ENCODE measurements around the gene SNX5. TPM values are rescaled to one million over a fixed set of nuclear protein-coding genes. Genes with fewer than 3 reads are reported as not detected.

SNX5 gene
- total RNA-seq, 1 donor from 2014 or later = 40.9 TPM

Other genes starting within 250 kb of the SNX5 start
- 7.8 and 7.9 TPM in 2 replicates for gene MGME1, start 224 bp upstream of the SNX5 start, total RNA-seq
- not detected in 2 replicates for gene OVOL2, start 89.1 kb upstream of the SNX5 start, total RNA-seq
- gene KAT14, start 169.1 kb upstream of the SNX5 start, total RNA-seq = 6.5 and 7.1 TPM in 2 replicates
- gene PET117, start 169.1 kb upstream of the SNX5 start, total RNA-seq = 5.8 and 6.1 TPM in 2 replicates